Activated naive CD8-positive, alpha-beta T cell treated with anti-CD3 and anti-CD28 coated beads for 36 hours (primary cell): Measurements from ENCODE around the gene PHF13. TPM values are rescaled to one million over a fixed set of nuclear protein-coding genes. Genes with fewer than 3 reads are reported as not detected.
"Not testable (repeated sequence)": the region's sequence is repeated elsewhere in the genome, so short reads cannot be mapped to it uniquely, and the experiment has no call there.

ENCODE experiments used
- DNase-seq: peaks from one replicate; pipeline ENCODE4 v3.0.0; 2021
- H3K27ac Mint-ChIP-seq: one replicate; pipeline ENCODE4 v1.8.0; 2022; ENCODE audit warnings: mild to moderate bottlenecking, moderate library complexity, mixed read lengths
- H3K27me3 Mint-ChIP-seq: one replicate; pipeline ENCODE4 v1.8.0; 2022; ENCODE audit warnings: mild to moderate bottlenecking, mixed read lengths
- H3K36me3 Mint-ChIP-seq: one replicate; pipeline ENCODE4 v1.8.0; 2021; ENCODE audit warnings: mild to moderate bottlenecking, mixed read lengths
- H3K4me1 Mint-ChIP-seq: one replicate; pipeline ENCODE4 v1.8.0; 2021; ENCODE audit warnings: mixed read lengths
- H3K4me3 Mint-ChIP-seq: one replicate; pipeline ENCODE4 v1.8.0; 2022; ENCODE audit warnings: mild to moderate bottlenecking, moderate library complexity, mixed read lengths
- H3K9me3 Mint-ChIP-seq: one replicate; pipeline ENCODE4 v1.8.0; 2022; ENCODE audit warnings: mixed read lengths
- total RNA-seq, 2 experiments: library from RNA; stranded (reverse); gene quantifications; one replicate each; pipeline ENCODE4 v1.2.3, GENCODE V29; 2021

The PHF13 gene
- total RNA-seq, 2 experiments from 2014 or later: 10.9 to 11.7 TPM

GRCh38 chr1:6646499-6647148 is 33.1 kb downstream of the PHF13 start:
- Mint-ChIP-seq H3K9me3 (no peaks in the 10 kb centered on the region), H3K27ac (no peak overlapping the region), H3K27me3 (no peaks in the 10 kb centered on the region), H3K36me3 (peaks cover 21% of the 10 kb centered on the region), H3K4me3 (no peak overlapping the region), H3K4me1 (no peaks in the 10 kb centered on the region)
- DNase-seq: no peak

GRCh38 chr1:6648556-6648955 is 35.0 kb downstream of the PHF13 start:
- Mint-ChIP-seq H3K27me3 (no peaks in the 10 kb centered on the region), H3K36me3 (peaks cover 18% of the 10 kb centered on the region), H3K4me1 (no peaks in the 10 kb centered on the region), H3K4me3 (no peak overlapping the region), H3K9me3 (no peaks in the 10 kb centered on the region), H3K27ac (no peak overlapping the region)
- DNase-seq: no peak

- Mint-ChIP-seq H3K4me1 (peaks cover under 1% of the 10 kb centered on the region), H3K27ac (no peak overlapping the region), H3K27me3 (no peaks in the 10 kb centered on the region), H3K9me3 (no peaks in the 10 kb centered on the region), H3K4me3 (no peak overlapping the region), H3K36me3 (peaks cover 13% of the 10 kb centered on the region)
- no peak for DNase-seq
Observed at GRCh38 chr1:6651909-6652308, 38.4 kb downstream of the PHF13 start.

GRCh38 chr1:6652986-6653385 is 39.5 kb downstream of the PHF13 start:
- DNase-seq: no peak
- H3K27ac Mint-ChIP-seq: no peak overlapping the region
- no peaks in the 10 kb centered on the region for H3K9me3 Mint-ChIP-seq
- H3K4me1 Mint-ChIP-seq: peaks cover 5% of the 10 kb centered on the region
- no peaks in the 10 kb centered on the region for H3K27me3 Mint-ChIP-seq
- peaks cover 13% of the 10 kb centered on the region for H3K36me3 Mint-ChIP-seq
- H3K4me3 Mint-ChIP-seq: no peak overlapping the region

- Mint-ChIP-seq H3K4me1 (peaks cover 5% of the 10 kb centered on the region), H3K36me3 (peaks cover 13% of the 10 kb centered on the region), H3K9me3 (no peaks in the 10 kb centered on the region), H3K27ac (no peak overlapping the region), H3K4me3 (no peak overlapping the region), H3K27me3 (no peaks in the 10 kb centered on the region)
- DNase-seq: no peak
Observed at GRCh38 chr1:6653436-6654290, 40.1 kb downstream of the PHF13 start.

- Mint-ChIP-seq H3K9me3 (no peaks in the 10 kb centered on the region), H3K4me1 (peaks cover 5% of the 10 kb centered on the region), H3K36me3 (peaks cover 12% of the 10 kb centered on the region), H3K27me3 (no peaks in the 10 kb centered on the region), H3K27ac (no peak overlapping the region), H3K4me3 (no peak overlapping the region)
- no peak for DNase-seq
Observed at GRCh38 chr1:6657138-6657537, 43.6 kb downstream of the PHF13 start.

GRCh38 chr1:6658359-6659060 is 45.0 kb downstream of the PHF13 start:
- Mint-ChIP-seq H3K4me3 (no peak overlapping the region), H3K4me1 (peaks cover 5% of the 10 kb centered on the region), H3K9me3 (no peaks in the 10 kb centered on the region), H3K36me3 (peaks cover 12% of the 10 kb centered on the region), H3K27me3 (no peaks in the 10 kb centered on the region), H3K27ac (no peak overlapping the region)
- DNase-seq: no peak

GRCh38 chr1:6660415-6661049 is 47.0 kb downstream of the PHF13 start:
- H3K9me3 Mint-ChIP-seq: no peaks in the 10 kb centered on the region
- DNase-seq: no peak
- no peak overlapping the region for H3K4me3 Mint-ChIP-seq
- peaks cover 5% of the 10 kb centered on the region for H3K4me1 Mint-ChIP-seq
- H3K27me3 Mint-ChIP-seq: no peaks in the 10 kb centered on the region
- peaks cover 14% of the 10 kb centered on the region for H3K36me3 Mint-ChIP-seq
- H3K27ac Mint-ChIP-seq: no peak overlapping the region

- peaks cover 18% of the 10 kb centered on the region for H3K36me3 Mint-ChIP-seq
- not testable (repeated sequence) for H3K27ac Mint-ChIP-seq, H3K4me1 Mint-ChIP-seq, DNase-seq, H3K27me3 Mint-ChIP-seq, H3K9me3 Mint-ChIP-seq, H3K4me3 Mint-ChIP-seq
Observed at GRCh38 chr1:6662468-6662867, 48.9 kb downstream of the PHF13 start.

GRCh38 chr1:6666696-6667095 is 53.2 kb downstream of the PHF13 start:
- no peak overlapping the region for H3K27ac Mint-ChIP-seq
- no peaks in the 10 kb centered on the region for H3K4me1 Mint-ChIP-seq

GRCh38 chr1:6667139-6667538 is 53.6 kb downstream of the PHF13 start:
- Mint-ChIP-seq H3K36me3 (peaks cover 25% of the 10 kb centered on the region), H3K27ac (no peak overlapping the region), H3K9me3 (no peaks in the 10 kb centered on the region), H3K4me3 (no peak overlapping the region), H3K4me1 (no peaks in the 10 kb centered on the region), H3K27me3 (no peaks in the 10 kb centered on the region)
- DNase-seq: no peak

More at GRCh38 chr1:6666696-6667095, 53.2 kb downstream of the PHF13 start:
- DNase-seq: no peak
- Mint-ChIP-seq H3K36me3 (peaks cover 25% of the 10 kb centered on the region), H3K27me3 (no peaks in the 10 kb centered on the region), H3K9me3 (no peaks in the 10 kb centered on the region), H3K4me3 (no peak overlapping the region)

GRCh38 chr1:6668503-6668902 is 55.0 kb downstream of the PHF13 start:
- H3K36me3 Mint-ChIP-seq: peaks cover 17% of the 10 kb centered on the region

GRCh38 chr1:6672558-6672957 is 59.0 kb downstream of the PHF13 start:
- no peaks in the 10 kb centered on the region for H3K9me3 Mint-ChIP-seq
- peaks cover 3% of the 10 kb centered on the region for H3K4me1 Mint-ChIP-seq
- no peak overlapping the region for H3K4me3 Mint-ChIP-seq
- H3K27ac Mint-ChIP-seq: no peak overlapping the region
- DNase-seq: no peak
- H3K27me3 Mint-ChIP-seq: no peaks in the 10 kb centered on the region
- peaks cover 25% of the 10 kb centered on the region for H3K36me3 Mint-ChIP-seq

More at GRCh38 chr1:6668503-6668902, 55.0 kb downstream of the PHF13 start:
- no peak for DNase-seq
- Mint-ChIP-seq H3K9me3 (no peaks in the 10 kb centered on the region), H3K4me3 (no peak overlapping the region), H3K27me3 (no peaks in the 10 kb centered on the region), H3K27ac (no peak overlapping the region), H3K4me1 (no peaks in the 10 kb centered on the region)
